ENCODE measurements around the gene RCSD1.

RCSD1 gene

DNA sequence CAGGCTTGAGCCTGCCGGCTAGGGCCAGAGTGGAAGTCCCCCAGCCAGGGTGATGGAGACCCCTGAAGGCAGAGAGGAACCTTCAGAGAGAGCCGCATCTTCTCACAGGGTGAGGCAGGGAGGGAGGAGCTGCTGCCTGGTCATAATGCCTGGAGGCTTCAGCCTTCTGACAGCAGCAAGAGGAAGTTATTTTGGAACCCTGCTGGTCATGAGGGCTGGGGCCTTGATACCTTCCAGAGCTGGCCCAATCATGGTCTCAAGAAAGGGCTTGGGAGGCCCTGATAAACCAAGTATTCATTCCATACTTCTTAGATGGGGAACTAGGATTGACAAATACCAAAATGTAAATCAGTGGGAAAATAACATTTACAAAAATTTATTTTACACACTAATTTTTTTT is 65.1 kb downstream of the RCSD1 start:
- DNase-seq, result no peak

DNA sequence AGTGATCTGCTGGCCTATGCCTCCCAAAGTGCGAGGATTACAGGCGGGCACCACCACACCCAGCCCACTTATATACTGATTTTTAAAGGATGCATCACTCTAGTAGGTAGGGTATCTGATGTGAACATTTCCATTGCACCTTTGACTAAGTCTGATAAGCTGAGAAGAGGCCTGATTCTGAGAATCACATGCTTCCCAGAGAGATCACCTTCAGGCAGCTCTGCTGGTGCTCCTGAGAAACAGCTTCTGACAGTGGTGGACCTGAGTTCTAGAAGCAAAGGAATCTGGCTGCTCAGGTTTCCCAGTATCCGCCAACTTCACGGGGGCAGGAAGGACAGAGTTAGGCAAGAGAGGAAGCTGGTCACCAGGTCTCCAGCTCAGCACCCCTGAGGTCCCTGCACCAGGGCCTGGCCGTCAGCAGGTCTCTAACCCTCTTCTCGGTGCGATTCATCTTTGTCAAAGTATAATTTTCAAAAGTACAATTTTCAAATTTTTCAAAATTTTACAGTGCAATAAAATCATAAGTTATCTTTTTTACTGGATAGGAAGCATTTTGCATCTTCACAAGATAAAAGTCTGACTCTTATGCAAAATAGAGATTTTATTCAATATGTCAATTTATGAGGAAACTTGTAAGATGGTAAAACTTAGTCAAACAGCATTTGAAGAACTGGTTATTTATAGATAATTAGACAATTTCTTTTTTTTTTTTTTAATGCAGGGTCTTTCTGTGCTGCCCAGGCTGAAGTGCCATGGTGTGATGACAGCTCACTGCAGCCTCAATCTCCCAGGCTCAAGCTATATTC is 65.9 kb downstream of the RCSD1 start:
- DNase-seq, result no peak

DNA sequence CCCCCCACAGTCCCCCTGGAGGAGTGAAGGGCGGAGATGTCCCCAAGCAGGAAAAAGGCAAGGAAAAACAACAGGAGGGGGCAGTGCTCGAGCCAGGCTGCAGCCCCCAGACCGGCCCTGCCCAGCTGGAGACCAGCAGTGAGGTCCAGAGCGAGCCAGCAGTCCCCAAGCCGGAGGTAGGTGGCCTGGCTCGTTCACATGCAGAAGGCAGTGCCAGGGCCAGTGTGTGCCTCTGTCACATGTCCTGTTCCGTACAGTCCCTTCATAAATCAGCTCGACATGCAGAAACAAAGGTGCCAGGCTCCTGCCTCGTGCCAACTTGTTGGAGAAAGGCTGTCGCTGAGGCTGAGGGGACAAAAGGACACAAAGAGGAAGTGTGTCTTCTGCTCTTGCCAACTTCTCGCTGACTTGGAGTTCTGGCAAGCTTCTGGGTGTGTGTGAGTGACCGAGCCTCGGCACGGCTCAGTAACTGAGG is 67.7 kb downstream of the RCSD1 start:
- DNase-seq, result no peak

DNA sequence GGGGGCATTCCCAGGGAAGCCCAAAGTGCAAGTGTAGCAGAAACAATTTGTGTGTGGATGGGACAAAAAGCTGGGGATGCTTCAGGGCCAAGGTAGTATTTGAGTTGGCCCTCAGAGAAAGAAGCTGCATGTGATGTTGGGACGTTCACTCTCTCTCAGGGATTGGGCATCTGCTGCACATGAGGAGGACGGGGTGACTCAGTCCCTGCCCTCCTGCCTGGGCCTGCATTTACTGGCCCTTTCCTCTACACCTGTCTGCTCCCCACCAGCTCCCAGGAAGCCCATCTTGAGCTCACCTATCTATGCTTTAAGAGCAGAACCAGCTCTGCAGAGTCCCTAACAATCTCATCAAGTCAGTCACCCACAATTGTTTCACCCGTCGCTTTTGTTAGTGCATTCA is 68.3 kb downstream of the RCSD1 start:
- DNase-seq, result no peak

DNA sequence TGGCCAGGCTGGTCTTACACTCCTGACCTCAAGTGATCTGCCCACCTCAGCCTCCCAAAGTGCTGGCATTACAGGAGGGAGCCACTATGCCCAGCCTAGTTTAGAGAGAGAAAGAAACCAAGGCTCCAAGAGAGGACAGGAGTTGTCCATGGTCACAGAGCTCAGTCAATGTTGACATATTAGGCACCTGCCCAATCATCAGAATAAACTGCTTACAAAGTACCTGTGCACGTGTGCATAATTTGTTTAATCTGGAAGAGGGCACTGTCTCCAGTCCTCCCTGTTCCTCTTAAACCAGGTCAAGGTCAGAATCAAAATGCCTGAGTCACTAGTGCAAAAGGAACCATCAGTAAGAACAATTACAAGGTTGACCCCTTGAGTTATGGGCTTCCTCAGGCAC is 71.5 kb downstream of the RCSD1 start:
- no peak for DNase-seq

DNA sequence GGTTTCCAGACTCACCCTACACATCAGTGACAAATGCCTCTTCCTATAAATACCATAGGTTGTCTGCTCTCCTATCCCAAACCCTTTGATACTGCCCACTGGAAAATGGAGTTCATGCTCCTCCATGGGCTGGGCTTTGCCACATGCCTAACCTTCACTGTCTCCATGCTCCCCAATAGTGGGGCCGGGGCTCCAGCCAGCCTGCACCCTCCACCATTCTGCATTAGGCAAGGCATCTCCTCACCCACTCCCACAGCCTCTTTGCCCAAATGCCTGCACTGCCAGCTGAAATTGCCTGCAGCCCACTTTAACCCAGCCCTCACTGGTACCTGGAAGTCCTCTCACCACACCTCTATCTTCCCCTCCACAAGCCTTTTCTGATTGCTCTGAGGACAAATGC is 73.5 kb downstream of the RCSD1 start:
- no peak for DNase-seq

DNA sequence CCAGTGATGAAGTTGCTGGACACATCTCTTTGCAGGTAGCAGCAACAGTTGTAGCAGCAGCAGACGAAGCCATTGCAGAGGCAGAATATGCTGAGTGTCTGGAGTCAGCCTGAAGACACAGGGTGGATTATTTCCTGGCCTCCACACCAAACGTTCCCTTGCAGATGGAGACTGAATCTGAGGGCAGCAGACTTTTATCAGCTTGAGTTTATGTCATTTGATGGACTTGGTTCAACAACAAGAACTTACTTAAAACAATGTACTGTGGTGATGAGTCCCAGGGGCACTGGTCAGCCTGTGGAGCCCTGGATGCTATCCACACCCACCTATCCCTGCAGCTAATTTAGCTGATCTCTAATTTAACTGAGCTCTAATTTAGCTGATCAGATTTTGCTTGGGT is 74.7 kb downstream of the RCSD1 start:
- no peak for DNase-seq

DNA sequence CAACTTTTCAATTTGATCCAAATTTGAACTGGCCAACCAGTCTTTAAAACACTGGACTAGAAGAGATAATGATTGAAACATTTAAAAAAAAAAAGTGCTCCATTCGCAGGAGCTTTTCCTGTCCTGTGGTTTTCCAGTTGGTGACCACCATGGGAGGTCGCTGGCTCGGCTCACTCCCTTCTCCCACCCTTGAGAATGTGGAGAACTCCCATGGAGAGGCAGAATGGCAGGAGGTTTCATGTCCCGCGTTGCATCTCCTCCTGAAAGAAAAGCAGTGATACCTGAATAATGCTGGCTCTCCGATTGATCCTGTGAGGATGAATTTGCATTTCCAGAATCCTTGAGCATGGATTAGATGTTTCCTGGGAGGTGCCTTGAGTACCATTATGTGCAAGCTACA is 75.2 kb downstream of the RCSD1 start:
- no peak for DNase-seq

DNA sequence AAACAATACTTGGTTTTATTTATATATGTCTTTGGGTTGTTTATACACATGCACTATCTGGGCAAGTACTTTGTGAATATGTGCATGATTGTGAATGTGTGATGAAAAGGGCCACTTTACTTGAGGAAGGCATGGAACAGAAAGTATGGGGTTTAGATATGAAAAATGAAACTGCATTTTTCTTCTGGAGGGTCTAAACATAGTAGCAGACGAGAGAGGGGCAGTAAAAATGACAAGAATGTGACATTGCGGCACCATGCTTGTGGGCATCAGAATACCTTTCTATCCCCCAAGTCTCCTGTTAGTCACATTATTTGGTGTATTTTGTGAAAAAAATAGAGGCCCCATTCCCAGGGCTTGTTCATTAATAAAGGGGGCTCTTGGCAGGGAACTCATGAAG is 76.3 kb downstream of the RCSD1 start:
- DNase-seq, result no peak

DNA sequence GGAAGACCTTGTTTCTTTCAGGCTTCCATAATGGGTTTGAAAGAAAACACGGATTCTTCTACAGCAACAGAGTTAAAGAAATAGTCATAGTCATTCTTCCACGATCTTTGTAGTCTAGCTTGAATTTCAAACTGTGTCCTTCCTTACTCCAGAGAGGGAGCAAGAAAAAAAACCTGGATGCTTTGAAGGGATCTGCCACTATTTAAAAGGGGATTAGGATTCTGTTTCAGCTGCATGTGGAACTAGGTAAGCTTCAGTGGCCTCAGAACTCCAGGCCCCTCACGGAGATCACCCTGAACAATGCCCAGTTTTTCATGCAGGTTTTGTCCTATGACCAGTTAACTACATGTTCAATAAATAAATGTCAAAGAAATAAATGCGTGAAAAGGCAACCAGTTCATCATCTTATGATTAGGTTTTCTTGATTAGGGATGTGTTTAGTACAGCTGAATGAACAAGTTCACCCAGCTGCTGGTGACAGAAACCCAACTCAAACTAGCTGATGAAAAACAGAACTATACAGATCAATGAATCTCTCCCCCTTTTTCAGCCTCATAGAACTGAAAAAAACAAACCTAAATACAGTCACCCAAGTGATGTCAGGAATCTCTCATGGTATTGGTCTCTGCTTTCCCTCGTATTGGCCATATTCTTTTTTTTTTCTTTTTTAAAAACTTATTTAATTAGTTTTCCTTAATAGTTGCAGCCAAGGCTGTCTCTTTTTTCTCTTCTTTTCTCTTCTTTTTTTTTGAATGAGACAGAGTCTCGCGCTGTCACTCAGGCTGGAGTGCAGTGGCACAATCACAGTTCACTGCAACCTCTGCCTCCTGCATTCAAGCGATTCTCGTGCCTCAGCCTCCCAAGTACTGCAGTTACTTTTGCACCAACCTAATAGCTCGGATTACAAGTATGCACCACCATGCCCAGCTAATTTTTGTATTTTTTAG is 77.2 kb downstream of the RCSD1 start:
- no peak for DNase-seq

DNA sequence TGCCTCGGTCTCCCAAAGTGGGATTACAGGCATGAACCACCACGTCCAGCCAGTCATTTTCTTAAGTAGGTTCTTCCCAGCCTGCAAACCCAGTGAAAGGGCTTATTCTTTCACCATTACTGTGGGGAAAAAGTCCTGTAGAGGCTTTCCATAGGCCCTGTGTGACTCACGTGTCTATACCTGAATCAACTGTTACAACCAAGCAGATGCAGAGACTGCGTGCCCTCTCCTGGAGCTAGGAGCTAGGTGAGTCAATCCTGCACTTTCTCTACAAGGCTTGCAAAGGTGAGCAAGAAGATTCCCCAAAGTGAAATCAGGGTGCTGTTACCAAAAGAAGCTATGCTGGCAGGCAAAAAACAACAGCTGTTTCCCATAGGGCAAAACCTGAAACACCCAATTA is 77.9 kb downstream of the RCSD1 start:
- no peak for DNase-seq

DNA sequence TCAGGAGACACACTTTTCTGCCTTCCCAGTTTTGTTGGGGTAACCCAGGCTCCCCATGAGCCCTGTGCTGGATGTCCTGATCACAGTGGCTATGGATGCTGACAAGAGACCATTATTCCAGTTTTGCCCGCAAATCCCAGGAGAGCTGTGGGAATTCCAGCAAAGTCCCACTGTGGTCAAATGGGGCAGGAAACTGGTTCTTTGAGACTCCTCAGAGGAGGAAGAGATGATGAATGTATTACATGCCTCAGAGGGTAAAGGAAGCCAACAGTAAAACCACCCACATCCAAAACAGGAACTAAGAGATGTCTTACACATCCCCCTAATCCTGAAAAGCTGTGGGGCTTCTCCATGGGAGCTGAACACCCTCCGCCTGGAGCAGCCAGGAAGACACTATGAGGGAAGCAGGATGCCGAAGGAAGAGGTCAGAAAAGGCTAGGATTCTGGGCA is 78.9 kb downstream of the RCSD1 start:
- DNase-seq, result no peak

DNA sequence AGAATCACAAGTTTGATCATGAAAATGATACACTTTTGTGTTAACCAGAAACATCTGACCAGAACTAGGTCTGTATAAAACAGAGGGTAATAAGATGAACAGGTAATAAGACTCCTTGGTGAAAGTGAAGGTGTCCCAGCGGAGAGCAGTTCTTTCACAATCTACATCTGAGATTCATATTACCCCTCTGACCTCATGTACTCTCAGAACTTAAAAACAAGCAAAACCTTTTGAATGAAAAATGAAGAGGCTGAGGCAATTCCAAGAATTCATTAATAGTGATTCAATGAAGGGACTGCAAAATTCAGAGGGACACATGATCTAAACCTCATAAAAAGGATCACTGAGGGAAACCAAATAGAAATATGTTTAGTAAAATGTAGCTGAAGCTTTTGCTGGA is 80.8 kb downstream of the RCSD1 start:
- no peak for DNase-seq

DNA sequence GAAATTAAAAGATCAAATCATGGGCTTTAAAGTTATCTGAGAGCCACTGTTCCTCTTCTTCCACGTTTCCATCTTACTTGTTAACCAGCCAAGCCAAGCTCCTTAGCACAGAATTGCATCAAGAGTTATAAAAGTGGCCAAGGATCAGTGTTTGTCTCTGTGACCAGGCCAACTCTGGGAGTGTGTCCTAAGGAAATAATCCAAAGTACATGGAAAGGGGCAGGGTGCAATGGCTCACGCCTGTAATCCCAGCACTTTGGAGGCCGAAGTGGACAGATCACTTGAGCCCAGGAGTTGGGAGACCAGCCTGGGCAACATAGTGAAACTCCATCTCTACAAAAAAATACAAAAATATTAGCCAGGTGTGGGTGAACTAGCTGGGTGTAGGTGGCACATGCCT is 81.8 kb downstream of the RCSD1 start:
- DNase-seq, result no peak

DNA sequence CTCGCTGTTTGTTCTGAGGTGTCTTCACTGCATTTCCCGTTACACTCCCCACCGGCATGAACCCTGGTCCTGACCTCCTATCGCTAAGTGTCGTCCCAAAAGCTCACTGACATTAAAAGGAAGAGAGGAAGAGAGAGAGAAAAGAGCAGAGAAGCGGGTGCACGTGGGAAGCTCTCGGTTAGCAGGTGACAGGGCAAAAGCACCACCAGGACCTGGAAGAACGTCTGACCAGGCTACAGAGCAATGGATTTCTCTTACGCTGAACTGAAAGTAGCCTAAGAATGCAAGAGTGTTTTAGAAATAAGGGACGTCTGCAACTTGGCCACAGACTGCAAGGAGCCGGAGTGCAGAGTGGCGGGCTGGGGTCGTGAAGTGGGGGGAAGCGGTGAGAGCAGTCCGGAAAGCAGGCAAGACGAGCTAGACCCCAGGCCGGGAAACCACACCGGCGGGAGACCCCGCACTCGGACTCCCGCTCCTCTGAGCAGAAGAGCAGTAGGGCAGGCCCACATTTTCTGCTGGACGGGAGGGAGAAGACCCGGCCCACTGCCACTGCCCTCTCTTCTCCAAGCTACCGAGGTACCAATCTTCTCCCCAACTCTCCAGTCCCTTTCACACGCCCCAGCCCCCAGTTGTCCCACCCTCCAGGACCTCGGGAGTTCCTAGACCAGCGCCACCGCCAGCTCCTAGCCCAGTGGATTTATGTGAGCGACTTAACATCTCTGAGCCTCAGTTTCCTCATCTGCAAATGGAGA is 83.5 kb downstream of the RCSD1 start:
- no peak for DNase-seq

DNA sequence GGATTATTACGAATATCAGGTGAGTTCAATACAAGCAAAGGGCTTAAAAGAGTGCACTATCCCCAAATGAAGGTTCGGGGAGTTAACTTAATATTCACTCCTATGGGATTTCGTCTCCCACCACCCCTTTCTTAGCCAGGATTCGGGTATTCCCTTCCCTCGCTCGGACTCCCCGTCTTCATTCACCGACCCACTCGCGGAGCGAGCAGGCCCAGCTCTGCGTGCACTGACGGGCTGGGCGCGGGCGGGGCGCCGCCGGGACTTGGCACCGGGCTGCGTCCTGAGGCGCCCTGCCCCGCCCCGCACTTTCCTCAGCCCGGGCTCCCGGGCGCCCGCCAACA is 84.0 kb downstream of the RCSD1 start:
- DNase-seq, result no peak

DNA sequence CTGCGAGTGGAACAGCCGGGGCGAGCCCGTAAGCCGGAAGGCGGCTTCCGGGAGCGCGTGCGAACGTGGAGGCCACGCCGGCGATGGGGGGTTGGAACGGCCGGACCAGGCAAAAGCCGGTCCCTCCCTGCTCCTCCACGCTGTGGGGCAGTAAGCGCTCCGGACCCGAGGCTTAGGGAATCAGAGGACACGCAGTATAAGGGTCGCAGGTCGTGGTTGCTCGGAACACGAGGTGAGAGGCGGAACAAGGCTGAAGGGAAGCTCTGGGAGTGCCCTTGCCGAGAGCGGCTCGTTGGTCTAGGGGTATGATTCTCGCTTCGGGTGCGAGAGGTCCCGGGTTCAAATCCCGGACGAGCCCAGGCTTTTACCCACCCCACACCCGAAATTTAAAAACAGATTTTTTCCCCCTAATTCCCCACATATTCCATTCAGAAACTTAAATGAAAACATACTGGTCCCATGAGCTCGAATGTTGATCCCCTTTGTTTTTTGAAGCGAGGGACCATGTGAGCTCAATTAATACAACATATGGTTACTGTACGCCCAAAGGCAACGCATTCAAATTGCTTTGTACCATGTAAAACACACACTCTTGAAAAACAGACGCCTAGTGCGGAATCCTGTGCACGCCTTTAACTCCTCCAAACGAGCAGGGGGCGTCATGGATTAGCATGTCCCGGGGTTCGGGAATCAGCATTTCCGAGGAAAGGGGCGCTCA is 84.6 kb downstream of the RCSD1 start:
- DNase-seq, result peak; percentile 75

DNA sequence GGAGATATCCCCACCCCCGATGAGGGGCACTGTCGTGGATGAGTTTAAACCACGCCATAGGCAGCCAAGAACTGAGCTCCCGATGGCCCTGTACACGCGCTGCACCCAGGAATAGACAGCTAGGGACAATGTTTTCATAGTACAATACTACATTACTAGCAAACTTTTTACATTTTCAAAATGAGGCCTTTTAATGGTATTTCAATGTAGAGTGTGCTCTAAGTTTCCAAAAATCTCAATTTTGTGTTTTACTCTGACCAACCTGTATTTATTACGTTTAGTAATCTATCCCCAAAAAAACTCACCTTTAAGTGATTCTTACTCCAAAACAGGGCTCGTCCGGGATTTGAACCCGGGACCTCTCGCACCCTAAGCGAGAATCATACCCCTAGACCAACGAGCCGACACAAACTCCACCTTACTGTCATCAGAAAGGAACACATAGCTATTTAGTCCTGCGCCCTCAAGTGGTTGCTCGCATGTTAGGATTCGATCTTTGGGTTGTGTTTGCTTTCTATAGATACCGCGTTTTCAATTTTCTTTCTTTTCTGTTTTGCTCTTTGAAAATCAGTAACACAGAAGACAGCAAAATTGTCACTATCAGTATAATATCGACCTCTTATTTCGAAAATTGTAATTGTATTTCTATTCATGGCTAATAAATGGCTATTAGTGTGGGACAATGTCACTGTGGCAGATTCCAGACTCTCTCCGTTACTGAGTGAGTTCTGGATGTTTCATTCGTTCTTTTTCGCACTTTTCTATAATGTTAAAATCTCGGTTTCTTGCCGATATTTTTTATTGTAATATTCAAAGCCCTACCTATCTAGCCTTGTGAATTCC is 85.3 kb downstream of the RCSD1 start:
- DNase-seq, result peak; percentile 77

DNA sequence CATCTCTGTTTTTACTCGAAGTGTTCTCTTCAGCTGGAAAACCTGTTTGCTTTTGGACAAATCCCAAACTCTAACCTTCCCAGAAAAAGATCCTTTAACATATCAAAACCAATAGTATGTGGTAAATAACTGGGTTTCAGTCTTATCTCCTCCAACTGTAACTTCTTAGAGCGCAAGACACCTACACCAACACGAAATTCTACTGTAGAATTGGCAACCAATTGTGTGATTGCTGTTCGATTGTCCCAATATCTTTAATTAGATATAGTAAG is 85.9 kb downstream of the RCSD1 start:
- no peak for DNase-seq

DNA sequence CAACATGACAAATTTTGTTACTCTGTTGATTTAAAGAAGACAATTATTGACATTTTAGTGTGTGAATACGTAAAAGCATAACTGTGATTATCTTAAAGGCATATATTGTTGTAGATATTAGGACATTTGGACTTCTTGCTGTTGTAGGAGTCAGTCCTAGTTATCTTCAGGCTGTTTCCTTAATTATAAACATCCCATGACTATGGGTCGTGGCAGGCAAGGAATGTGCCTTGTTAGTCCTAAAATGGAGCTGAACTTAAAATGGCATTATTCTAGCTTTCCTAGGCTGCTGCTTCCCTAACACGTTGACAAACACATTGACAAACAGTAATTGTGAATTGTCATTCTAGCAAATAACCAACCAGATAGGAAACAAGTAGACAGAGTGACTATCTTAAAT is 87.3 kb downstream of the RCSD1 start:
- no peak for DNase-seq

DNA sequence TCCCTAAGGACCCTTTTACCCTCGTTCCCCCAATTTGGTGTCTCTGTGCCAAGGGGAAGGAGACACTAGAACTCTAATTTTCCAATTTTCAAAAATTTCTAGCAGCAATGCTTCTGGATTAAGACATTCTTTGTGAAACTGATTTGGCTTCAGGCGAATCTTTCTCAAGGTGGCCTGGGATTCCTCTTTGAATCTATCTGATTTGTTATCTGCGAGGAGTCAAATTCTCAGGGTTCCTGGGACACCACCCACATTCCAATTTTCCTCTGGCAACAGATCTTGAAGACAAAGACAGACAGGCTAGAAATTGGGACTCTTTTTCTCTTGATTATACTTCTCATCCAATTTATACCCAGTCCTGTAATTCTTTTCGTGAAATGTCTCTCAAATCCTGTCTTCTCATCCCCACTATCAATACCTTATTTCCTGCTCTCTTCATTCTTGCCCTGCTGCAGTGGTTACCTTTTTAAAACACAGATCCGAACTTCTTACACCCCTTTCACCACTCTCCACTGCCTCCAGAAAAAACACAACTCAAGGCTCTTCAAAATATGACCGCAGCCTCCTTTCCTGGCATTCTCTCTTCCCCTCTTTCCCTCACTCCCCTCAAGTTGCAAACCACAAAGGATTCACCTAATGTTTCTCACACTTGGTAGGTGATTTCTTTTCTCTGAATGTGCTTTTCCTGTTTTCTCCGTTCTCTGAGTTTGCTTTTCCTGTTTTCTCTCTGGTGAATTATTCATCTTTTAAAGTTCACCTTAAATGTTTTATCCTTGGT is 89.1 kb downstream of the RCSD1 start:
- DNase-seq, result no peak

Measured in activated effector memory CD4-positive, alpha-beta T cell treated with Interleukin-2 at 50 U/mL for 16 hours (primary cell).